ENCODE measurements around the gene MISFA.
A peak's percentile ranks its signal among the peaks of the same experiment; 100 is the strongest.

The MISFA gene

DNA sequence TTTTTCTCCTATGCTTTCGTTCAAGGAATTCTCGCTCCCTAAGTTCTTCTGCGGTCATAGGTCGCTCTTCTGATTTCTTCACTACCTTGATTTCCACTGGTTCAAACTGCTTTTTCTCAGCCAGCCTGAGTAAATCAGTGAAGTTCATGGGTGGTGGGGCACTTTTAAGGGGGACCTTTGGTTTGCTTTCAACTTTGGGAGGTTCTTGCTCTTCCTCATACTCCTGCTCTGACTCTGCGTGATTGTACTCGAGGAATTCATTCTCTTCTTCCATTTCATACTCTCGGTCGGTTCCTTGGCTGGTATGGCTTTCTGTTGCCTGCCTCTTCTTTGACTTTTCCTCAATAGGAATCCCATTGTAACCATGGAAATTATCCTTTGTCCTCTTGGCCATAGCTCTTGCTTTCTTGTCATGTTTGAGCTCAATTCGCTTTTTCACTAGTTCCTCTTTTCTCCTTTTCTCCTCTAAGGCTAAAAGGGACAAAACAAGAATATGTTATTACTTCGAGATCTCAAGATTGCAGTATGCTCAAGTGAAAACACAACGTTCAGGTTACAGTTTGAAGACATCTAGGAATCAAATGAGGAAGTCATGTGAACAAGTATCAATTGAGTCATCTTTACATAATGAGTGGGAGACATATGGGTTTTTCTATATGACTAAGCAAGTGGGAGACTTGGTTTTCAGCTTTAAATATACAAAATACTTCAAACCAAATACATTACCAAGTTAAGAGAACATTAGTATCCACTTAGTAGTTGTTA lies 16.2 kb downstream of the MISFA start:
- H3K27ac ChIP-seq (ENCODE audit: insufficient read depth, low read length, poor library complexity, severe bottlenecking): no peak overlapping the region
- peaks cover 25% of the 10 kb centered on the region for H3K4me1 ChIP-seq (ENCODE audit: control insufficient read depth, insufficient read depth, low read length, poor library complexity, severe bottlenecking)
- DNase-seq: no peak
- H3K36me3 ChIP-seq (ENCODE audit: control insufficient read depth, insufficient read depth, low read length): peaks cover 30% of the 10 kb centered on the region
- H3K9me3 ChIP-seq (ENCODE audit: control insufficient read depth, low read length): no peaks in the 10 kb centered on the region
- no peaks in the 10 kb centered on the region for H3K27me3 ChIP-seq (replicated peaks; ENCODE audit: control insufficient read depth, insufficient read depth, low read length, poor library complexity, severe bottlenecking)
- H3K4me3 ChIP-seq (ENCODE audit: insufficient read depth, low read depth, low read length, poor library complexity, severe bottlenecking): no peak overlapping the region

DNA sequence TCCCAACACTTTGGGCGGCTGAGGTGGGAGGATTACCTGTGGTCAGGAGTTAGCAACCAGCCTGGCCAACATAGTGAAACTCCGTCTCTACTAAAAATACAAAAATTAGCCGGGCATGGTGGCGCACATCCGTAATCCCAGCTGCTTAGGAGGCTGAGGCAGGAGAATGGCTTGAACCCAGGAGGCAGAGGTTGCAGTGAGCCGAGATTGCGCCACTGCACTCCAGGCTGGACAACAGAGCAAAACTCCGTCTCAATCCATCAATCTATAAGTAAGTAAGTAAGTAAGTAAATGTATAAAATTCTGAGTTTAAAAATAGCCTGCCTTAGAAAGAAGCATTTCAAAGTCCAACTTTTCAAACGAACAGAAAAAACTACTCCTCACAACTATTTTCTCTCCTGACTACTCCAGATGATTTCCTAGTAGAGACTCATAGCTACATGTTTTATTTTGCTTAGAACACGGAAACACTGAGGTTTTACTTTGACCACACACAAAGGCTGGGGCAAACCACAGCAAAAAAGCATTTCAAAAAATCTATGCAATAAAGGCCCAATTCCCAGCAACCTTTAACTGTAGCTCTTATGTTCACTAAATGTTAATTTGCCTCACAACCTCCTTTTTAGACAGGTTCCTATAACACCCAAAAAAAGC lies 18.2 kb downstream of the MISFA start:
- Histone ChIP-seq H3K27ac (ENCODE audit: insufficient read depth, low read length, poor library complexity, severe bottlenecking) (peak overlapping the region; percentile 50), H3K4me3 (ENCODE audit: insufficient read depth, low read depth, low read length, poor library complexity, severe bottlenecking) (no peak overlapping the region), H3K27me3 (replicated peaks; ENCODE audit: control insufficient read depth, insufficient read depth, low read length, poor library complexity, severe bottlenecking) (no peaks in the 10 kb centered on the region), H3K4me1 (ENCODE audit: control insufficient read depth, insufficient read depth, low read length, poor library complexity, severe bottlenecking) (peaks cover 34% of the 10 kb centered on the region), H3K9me3 (ENCODE audit: control insufficient read depth, low read length) (no peaks in the 10 kb centered on the region), H3K36me3 (ENCODE audit: control insufficient read depth, insufficient read depth, low read length) (peaks cover 23% of the 10 kb centered on the region)
- peak; percentile 11 to 26 (median 13) for DNase-seq

DNA sequence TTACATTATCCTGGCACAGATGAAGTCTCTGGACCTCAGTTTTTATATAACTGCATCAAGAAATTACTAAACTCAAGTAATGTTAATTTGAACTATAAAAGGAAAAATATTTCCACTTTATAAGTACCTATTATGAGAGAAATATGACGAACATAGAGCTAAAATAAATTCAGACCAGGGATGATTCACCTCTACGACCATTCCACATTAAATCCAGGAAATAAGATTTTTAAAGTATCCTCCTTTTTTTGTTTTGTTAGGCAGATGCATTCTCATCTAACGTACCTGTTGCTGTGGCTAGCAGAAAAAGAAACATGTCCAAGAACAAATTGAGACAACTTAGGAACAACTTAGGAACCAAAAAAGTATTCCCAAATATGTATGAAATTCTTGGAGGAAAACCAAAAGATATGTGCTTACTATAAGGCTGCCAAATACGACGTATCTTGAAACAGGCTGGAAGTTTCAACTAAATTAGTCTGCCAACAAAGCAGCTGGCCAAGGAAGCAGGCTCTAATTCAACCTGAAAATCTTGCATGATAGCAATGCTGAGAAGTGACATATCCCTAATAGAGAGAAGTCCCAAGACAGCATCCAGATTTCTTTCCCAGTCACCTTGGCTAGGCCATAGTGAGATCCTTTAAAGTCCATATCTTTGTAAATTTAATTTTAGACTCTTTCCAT lies 18.9 kb downstream of the MISFA start:
- peaks cover 21% of the 10 kb centered on the region for H3K36me3 ChIP-seq (ENCODE audit: control insufficient read depth, insufficient read depth, low read length)
- no peak for DNase-seq
- H3K4me1 ChIP-seq (ENCODE audit: control insufficient read depth, insufficient read depth, low read length, poor library complexity, severe bottlenecking): peaks cover 34% of the 10 kb centered on the region
- no peak overlapping the region for H3K4me3 ChIP-seq (ENCODE audit: insufficient read depth, low read depth, low read length, poor library complexity, severe bottlenecking)
- H3K27me3 ChIP-seq (replicated peaks; ENCODE audit: control insufficient read depth, insufficient read depth, low read length, poor library complexity, severe bottlenecking): no peaks in the 10 kb centered on the region
- H3K9me3 ChIP-seq (ENCODE audit: control insufficient read depth, low read length): no peaks in the 10 kb centered on the region
- H3K27ac ChIP-seq (ENCODE audit: insufficient read depth, low read length, poor library complexity, severe bottlenecking): peak overlapping the region; percentile 50

DNA sequence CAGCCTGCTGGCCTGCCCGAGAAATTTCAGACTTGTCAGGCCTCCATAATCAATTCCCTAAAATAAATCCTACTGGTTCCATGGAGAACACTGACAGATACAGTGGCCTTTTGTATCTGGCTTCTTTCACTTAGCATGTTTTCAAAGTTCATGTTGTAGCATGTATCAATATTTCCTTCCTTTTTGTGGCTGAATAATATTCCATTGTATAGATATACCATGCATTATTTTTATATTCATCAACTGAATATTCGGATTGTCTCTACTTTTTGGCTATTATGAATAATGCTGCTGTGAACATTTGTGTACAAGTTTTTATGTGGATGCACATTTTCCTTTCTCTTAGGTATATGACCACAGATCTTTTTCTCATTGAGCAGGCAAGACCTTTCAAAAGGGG lies 24.1 kb downstream of the MISFA start:
- H3K36me3 ChIP-seq (ENCODE audit: control insufficient read depth, insufficient read depth, low read length): no peaks in the 10 kb centered on the region
- peaks cover 14% of the 10 kb centered on the region for H3K4me1 ChIP-seq (ENCODE audit: control insufficient read depth, insufficient read depth, low read length, poor library complexity, severe bottlenecking)
- no peak for DNase-seq
- no peaks in the 10 kb centered on the region for H3K27me3 ChIP-seq (replicated peaks; ENCODE audit: control insufficient read depth, insufficient read depth, low read length, poor library complexity, severe bottlenecking)
- no peaks in the 10 kb centered on the region for H3K9me3 ChIP-seq (ENCODE audit: control insufficient read depth, low read length)
- no peak overlapping the region for H3K4me3 ChIP-seq (ENCODE audit: insufficient read depth, low read depth, low read length, poor library complexity, severe bottlenecking)
- no peak overlapping the region for H3K27ac ChIP-seq (ENCODE audit: insufficient read depth, low read length, poor library complexity, severe bottlenecking)

DNA sequence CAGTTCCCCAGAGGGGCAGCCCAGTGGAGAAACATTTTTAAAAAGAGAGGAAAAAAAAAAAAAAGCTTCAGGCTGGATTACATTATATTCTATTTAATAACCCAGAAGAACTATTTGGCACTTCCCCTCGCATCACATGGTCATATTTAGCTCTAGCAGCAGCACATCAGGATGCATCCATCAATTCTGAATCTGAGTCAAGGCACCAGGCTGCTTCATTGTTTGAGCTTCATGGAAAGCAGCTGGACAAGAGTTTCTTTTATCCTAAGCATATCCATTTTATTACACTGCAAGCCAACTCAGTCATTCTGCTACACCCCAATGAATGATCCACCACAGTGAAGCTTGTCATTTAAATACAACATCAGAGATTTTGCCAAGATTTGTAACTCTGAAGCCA lies 24.6 kb downstream of the MISFA start:
- H3K27me3 ChIP-seq (replicated peaks; ENCODE audit: control insufficient read depth, insufficient read depth, low read length, poor library complexity, severe bottlenecking): no peaks in the 10 kb centered on the region
- H3K4me3 ChIP-seq (ENCODE audit: insufficient read depth, low read depth, low read length, poor library complexity, severe bottlenecking): no peak overlapping the region
- DNase-seq: no peak
- no peak overlapping the region for H3K27ac ChIP-seq (ENCODE audit: insufficient read depth, low read length, poor library complexity, severe bottlenecking)
- no peaks in the 10 kb centered on the region for H3K9me3 ChIP-seq (ENCODE audit: control insufficient read depth, low read length)
- H3K36me3 ChIP-seq (ENCODE audit: control insufficient read depth, insufficient read depth, low read length): no peaks in the 10 kb centered on the region
- peaks cover 10% of the 10 kb centered on the region for H3K4me1 ChIP-seq (ENCODE audit: control insufficient read depth, insufficient read depth, low read length, poor library complexity, severe bottlenecking)

DNA sequence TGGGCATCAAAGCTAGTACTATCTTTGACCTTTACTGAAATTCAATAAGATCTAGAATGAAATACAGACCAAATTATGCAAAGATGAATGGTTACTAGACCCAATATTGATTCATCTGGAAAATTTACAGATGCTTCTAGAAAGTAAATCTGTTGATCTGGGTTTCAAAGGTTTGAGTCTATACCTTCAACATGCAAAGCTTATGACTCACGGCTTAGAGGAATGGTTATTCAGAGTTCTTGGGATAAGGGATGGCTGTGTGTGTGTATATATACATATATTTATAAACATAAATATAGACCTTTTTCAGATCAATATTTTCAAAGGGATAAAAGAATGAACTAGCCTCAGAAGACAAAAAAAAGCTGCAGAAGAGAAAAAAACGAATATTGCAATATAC lies 33.3 kb downstream of the MISFA start:
- Histone ChIP-seq H3K27ac (ENCODE audit: insufficient read depth, low read length, poor library complexity, severe bottlenecking) (no peak overlapping the region), H3K4me3 (ENCODE audit: insufficient read depth, low read depth, low read length, poor library complexity, severe bottlenecking) (peak overlapping the region; percentile 94), H3K27me3 (replicated peaks; ENCODE audit: control insufficient read depth, insufficient read depth, low read length, poor library complexity, severe bottlenecking) (no peaks in the 10 kb centered on the region)

DNA sequence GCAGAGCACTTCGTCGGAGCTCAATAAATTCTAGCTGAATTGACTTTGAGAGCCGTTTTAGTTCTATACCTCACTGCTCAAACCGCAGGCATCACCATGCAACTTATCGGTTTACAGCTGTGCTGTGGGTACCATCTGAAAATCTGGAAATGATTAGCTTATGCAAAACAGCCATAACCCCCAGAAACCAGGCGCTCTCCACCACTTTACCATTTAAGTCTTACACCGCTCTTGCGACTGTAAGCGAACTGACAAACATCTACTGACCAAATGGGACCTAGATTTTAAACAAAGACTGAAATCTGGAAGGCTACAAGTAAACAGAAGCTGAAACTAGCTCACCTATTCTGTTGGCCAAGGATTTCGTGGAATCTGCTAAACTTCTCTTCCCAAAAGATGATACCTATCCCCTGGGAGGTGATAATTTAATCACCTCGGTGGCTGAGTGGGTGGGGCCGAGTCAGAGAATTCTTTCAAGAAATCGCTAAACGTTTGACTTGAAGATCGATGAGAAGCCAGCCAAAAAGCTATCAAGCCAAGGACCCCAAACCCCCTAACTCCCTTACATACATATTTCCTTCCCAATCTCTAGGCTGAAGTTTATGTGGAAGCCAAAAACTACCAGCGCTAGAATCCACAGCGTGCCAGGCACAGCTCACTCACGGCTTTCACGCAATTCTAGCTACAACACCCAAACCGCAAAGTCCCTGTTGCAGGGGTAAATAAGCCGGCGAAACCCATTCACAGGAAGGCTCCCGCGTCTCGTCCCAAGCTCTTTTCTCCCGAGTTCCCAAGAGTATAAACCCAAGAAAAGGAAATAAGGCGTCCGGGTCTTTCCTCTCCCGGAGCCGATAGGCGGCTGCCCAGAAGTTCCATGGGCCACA lies 33.9 kb downstream of the MISFA start:
- DNase-seq: no peak

More for the DNA sequence above, 33.3 kb downstream of the MISFA start:
- no peak for DNase-seq
- H3K36me3 ChIP-seq (ENCODE audit: control insufficient read depth, insufficient read depth, low read length): no peaks in the 10 kb centered on the region
- H3K4me1 ChIP-seq (ENCODE audit: control insufficient read depth, insufficient read depth, low read length, poor library complexity, severe bottlenecking): peaks cover 6% of the 10 kb centered on the region
- no peaks in the 10 kb centered on the region for H3K9me3 ChIP-seq (ENCODE audit: control insufficient read depth, low read length)

DNA sequence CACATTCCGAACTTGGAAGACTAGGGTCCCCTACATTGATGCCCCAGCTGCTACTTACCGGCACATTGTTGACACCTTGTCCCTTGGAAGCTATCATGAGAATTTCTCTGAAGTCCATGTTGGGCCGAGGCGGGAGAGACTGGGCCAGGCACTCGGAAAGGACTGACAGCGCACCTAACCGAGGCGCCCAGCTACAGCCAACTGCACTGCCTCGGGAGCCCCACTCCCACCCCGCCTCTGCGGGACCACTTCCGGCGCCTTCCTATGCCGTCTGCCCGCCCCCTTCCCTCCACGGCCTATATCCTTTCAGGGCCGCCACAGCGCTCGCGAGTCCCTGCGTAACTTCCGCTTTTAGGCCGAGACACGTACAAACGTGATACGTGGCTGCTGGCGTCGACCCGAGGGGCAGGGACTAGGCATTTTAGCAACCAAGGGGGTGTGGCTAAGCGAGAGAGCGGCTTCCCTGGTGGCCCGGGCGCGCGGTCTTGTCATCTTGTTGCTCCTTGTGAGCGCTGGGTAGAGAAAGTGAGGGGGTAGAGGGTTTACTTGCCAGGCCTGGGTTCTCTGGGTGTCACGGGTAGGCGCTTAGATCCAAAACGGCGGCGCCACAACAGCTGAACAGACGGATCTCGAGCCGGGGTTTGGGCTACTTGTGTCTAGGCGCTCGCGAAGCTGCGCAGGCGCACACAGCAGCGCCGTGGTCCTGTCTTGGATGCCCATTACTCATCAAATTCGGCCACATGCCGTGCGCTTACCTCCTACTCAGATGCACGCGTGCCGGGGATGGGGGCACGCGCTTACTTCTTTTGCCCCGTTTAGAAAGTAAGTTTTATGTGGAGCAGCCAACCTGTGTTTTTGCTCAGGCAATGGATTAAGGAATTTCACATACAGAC lies 34.8 kb downstream of the MISFA start, which contains the start of gene SPTY2D1:
TSS of gene SPTY2D1 (minus strand) at position 203 of the 893 bp plus-strand sequence. CDS start at position 118, 85 bp downstream.
- no peaks in the 10 kb centered on the region for H3K9me3 ChIP-seq (ENCODE audit: control insufficient read depth, low read length)

More for the DNA sequence above, 33.9 kb downstream of the MISFA start:
- Histone ChIP-seq H3K4me3 (ENCODE audit: insufficient read depth, low read depth, low read length, poor library complexity, severe bottlenecking) (peak overlapping the region; percentile 94), H3K9me3 (ENCODE audit: control insufficient read depth, low read length) (no peaks in the 10 kb centered on the region), H3K27me3 (replicated peaks; ENCODE audit: control insufficient read depth, insufficient read depth, low read length, poor library complexity, severe bottlenecking) (no peaks in the 10 kb centered on the region), H3K27ac (ENCODE audit: insufficient read depth, low read length, poor library complexity, severe bottlenecking) (peak overlapping the region; percentile 97), H3K36me3 (ENCODE audit: control insufficient read depth, insufficient read depth, low read length) (no peaks in the 10 kb centered on the region), H3K4me1 (ENCODE audit: control insufficient read depth, insufficient read depth, low read length, poor library complexity, severe bottlenecking) (peaks cover 6% of the 10 kb centered on the region)

DNA sequence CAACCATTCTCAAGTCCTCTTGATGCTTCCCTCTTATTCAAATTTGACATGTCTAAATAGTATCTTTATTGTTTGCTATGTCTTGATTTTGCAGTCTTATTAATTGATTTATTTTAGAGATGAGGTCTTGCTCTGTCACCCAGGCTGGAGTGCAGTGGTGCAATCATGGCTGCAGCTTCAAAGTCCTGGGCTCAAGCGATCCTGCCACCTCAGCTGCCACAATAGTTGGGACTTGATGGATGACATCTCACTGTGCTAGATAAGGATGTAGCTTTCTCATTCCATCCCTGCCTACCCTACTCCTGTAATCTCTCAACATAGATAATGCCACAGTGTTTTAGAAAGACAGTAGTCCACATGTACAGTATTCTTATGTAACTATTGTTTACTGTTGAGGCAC lies 42.1 kb downstream of the MISFA start:
- Histone ChIP-seq H3K36me3 (ENCODE audit: control insufficient read depth, insufficient read depth, low read length) (no peaks in the 10 kb centered on the region), H3K4me3 (ENCODE audit: insufficient read depth, low read depth, low read length, poor library complexity, severe bottlenecking) (no peak overlapping the region), H3K27ac (ENCODE audit: insufficient read depth, low read length, poor library complexity, severe bottlenecking) (no peak overlapping the region), H3K27me3 (replicated peaks; ENCODE audit: control insufficient read depth, insufficient read depth, low read length, poor library complexity, severe bottlenecking) (no peaks in the 10 kb centered on the region), H3K4me1 (ENCODE audit: control insufficient read depth, insufficient read depth, low read length, poor library complexity, severe bottlenecking) (no peaks in the 10 kb centered on the region), H3K9me3 (ENCODE audit: control insufficient read depth, low read length) (no peaks in the 10 kb centered on the region)
- no peak for DNase-seq

More for the DNA sequence above, 34.8 kb downstream of the MISFA start, which contains the start of gene SPTY2D1:
- Histone ChIP-seq H3K4me3 (ENCODE audit: insufficient read depth, low read depth, low read length, poor library complexity, severe bottlenecking) (peak within 1 kb of the TSS; percentile 94), H3K27ac (ENCODE audit: insufficient read depth, low read length, poor library complexity, severe bottlenecking) (peak within 1 kb of the TSS; percentile 97), H3K36me3 (ENCODE audit: control insufficient read depth, insufficient read depth, low read length) (no peaks in the 10 kb centered on the region), H3K27me3 (replicated peaks; ENCODE audit: control insufficient read depth, insufficient read depth, low read length, poor library complexity, severe bottlenecking) (no peaks in the 10 kb centered on the region), H3K4me1 (ENCODE audit: control insufficient read depth, insufficient read depth, low read length, poor library complexity, severe bottlenecking) (peaks cover 6% of the 10 kb centered on the region)
- peak; percentile 96 to 98 (median 97) for DNase-seq
